Parathyroid adenoma (tissue), 2 donors: ENCODE results near the gene MYO18B.

ENCODE experiments used
- H2AFZ ChIP-seq: fragments of 300-600 bp; sonication (generic); one replicate; pipeline ENCODE4 v1.7.0; 2017; ENCODE audit warnings: antibody characterized with exemption, mild to moderate bottlenecking
- H3K27ac ChIP-seq: fragments of 300-600 bp; sonication (generic); one replicate; pipeline ENCODE4 v1.7.0; 2017
- H3K27me3 ChIP-seq: fragments of 300-600 bp; sonication (generic); one replicate; pipeline ENCODE4 v1.7.0; 2017; ENCODE audit warnings: low read length; ENCODE audit not compliant: control insufficient read depth, insufficient read depth
- H3K36me3 ChIP-seq: fragments of 300-600 bp; sonication (generic); one replicate; pipeline ENCODE4 v1.7.0; 2017; ENCODE audit warnings: low read length; ENCODE audit not compliant: control insufficient read depth, insufficient read depth
- H3K4me1 ChIP-seq: fragments of 300-600 bp; sonication (generic); one replicate; pipeline ENCODE4 v1.7.0; 2017; ENCODE audit warnings: control low read depth
- H3K4me2 ChIP-seq: fragments of 300-600 bp; sonication (generic); one replicate; pipeline ENCODE4 v1.7.0; 2017; ENCODE audit warnings: low read length
- H3K4me3 ChIP-seq: fragments of 300-600 bp; sonication (generic); one replicate; pipeline ENCODE4 v1.7.0; 2017; ENCODE audit warnings: low read depth, low read length
- H3K79me2 ChIP-seq: fragments of 300-600 bp; sonication (generic); one replicate; pipeline ENCODE4 v1.7.0; 2017; ENCODE audit warnings: control low read depth
- H3K9ac ChIP-seq: fragments of 300-600 bp; sonication (generic); one replicate; pipeline ENCODE4 v1.7.0; 2017; ENCODE audit warnings: mild to moderate bottlenecking
- H3K9me3 ChIP-seq: fragments of 300-600 bp; sonication (generic); one replicate; pipeline ENCODE4 v1.7.0; 2017; ENCODE audit warnings: low read length; ENCODE audit not compliant: control insufficient read depth
- TF ChIP-seq, protein P1 (sequence below): fragments of 300-600 bp; sonication (generic); IDR thresholded peaks from one replicate; pipeline ENCODE4 v1.7.0; 2017; ENCODE audit warnings: antibody characterized with exemption, mild to moderate bottlenecking
- donor health status: primary hyperparathyroidism.

Gene MYO18B

GRCh38 chr22:25942856-25943411, 200.9 kb downstream of the MYO18B start:
- H3K4me1 ChIP-seq: no peaks in the 10 kb centered on the region
- no peaks in the 10 kb centered on the region for H3K9me3 ChIP-seq
- no peak overlapping the region for H3K27ac ChIP-seq
- no peaks in the 10 kb centered on the region for H3K27me3 ChIP-seq
- no peaks in the 10 kb centered on the region for H3K79me2 ChIP-seq
- no peak overlapping the region for H3K9ac ChIP-seq
- no peak overlapping the region for H2AFZ ChIP-seq
- H3K4me3 ChIP-seq: no peak overlapping the region
- no peaks in the 10 kb centered on the region for H3K36me3 ChIP-seq
- TF ChIP-seq, protein P1, sequence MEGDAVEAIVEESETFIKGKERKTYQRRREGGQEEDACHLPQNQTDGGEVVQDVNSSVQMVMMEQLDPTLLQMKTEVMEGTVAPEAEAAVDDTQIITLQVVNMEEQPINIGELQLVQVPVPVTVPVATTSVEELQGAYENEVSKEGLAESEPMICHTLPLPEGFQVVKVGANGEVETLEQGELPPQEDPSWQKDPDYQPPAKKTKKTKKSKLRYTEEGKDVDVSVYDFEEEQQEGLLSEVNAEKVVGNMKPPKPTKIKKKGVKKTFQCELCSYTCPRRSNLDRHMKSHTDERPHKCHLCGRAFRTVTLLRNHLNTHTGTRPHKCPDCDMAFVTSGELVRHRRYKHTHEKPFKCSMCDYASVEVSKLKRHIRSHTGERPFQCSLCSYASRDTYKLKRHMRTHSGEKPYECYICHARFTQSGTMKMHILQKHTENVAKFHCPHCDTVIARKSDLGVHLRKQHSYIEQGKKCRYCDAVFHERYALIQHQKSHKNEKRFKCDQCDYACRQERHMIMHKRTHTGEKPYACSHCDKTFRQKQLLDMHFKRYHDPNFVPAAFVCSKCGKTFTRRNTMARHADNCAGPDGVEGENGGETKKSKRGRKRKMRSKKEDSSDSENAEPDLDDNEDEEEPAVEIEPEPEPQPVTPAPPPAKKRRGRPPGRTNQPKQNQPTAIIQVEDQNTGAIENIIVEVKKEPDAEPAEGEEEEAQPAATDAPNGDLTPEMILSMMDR: no peak
- no peak overlapping the region for H3K4me2 ChIP-seq

DNA sequence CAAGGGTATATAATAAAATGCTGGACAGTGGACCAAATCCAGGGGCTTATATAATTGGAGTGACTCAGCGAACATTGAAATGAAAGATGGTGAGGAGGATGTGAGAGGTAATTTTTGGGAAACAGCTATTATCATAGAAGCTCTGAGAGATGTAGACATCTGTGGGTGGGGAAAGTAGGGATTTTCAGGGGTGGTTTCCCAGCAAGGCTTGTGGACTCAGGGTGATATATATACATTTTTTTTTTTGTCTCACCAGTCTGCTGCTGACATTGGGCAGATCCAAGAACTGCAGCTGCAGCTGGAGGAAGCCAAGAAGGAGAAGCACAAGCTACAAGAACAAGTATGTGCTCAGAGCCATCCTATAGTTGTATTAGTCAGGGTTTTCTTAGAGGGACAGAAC, 208.1 kb downstream of the MYO18B start:
- Histone ChIP-seq H3K4me2 (no peak overlapping the region), H3K36me3 (no peaks in the 10 kb centered on the region), H3K9ac (no peak overlapping the region), H3K9me3 (no peaks in the 10 kb centered on the region), H3K79me2 (no peaks in the 10 kb centered on the region), H3K4me3 (no peak overlapping the region), H3K27ac (no peak overlapping the region), H3K27me3 (no peaks in the 10 kb centered on the region), H3K4me1 (peaks cover 7% of the 10 kb centered on the region), H2AFZ (no peak overlapping the region)
- TF ChIP-seq, protein P1: no peak

DNA sequence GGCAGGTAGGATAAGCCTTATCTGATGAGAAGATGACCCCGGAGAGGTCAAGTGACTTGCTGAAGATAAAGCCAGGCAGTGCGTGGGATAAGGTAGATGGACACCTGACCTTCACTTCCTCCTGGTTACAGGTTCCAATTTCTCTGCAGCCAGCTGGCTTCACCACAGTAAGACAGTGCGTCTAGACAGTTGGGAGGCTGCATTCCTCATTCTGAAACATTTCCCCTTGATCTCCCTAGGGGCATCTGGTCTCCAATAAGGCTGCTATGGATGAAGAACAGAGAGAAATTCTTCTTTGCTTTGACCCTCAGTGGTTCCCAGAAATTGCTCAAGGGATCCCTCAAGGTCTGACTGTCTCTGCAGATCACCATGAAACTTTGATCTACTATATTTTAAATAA, 211.3 kb downstream of the MYO18B start:
- TF ChIP-seq, protein P1: no peak
- H3K27ac ChIP-seq: no peak overlapping the region
- no peaks in the 10 kb centered on the region for H3K9me3 ChIP-seq
- no peaks in the 10 kb centered on the region for H3K36me3 ChIP-seq
- H2AFZ ChIP-seq: no peak overlapping the region
- no peaks in the 10 kb centered on the region for H3K79me2 ChIP-seq
- H3K27me3 ChIP-seq: no peaks in the 10 kb centered on the region
- H3K9ac ChIP-seq: no peak overlapping the region
- no peak overlapping the region for H3K4me3 ChIP-seq
- H3K4me1 ChIP-seq: peaks cover 7% of the 10 kb centered on the region
- no peak overlapping the region for H3K4me2 ChIP-seq

DNA sequence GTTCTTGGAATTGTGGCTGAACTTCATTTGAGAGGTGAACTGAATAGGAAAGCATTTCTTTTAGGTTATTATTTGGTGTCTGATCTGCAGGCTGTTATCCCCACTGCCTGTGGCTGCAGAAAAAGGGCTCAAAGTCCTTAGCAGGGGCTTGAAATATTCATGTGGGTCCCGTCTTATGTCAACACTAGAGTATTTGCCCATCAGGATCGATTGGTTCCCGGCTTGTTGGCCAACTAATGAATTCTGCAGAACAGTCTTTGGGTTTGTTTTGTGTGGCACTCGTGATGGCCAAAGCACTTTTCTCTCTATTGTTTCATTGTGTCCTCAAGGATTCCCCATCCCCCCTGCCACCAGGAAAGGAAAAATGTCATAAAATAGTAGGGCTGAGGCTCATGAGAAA, 211.9 kb downstream of the MYO18B start:
- Histone ChIP-seq H3K9ac (no peak overlapping the region), H3K27ac (no peak overlapping the region), H3K4me3 (no peak overlapping the region), H3K4me1 (peaks cover 7% of the 10 kb centered on the region), H3K79me2 (no peaks in the 10 kb centered on the region), H3K4me2 (no peak overlapping the region), H3K36me3 (no peaks in the 10 kb centered on the region), H3K27me3 (no peaks in the 10 kb centered on the region), H3K9me3 (no peaks in the 10 kb centered on the region), H2AFZ (no peak overlapping the region)
- TF ChIP-seq, protein P1: no peak

DNA sequence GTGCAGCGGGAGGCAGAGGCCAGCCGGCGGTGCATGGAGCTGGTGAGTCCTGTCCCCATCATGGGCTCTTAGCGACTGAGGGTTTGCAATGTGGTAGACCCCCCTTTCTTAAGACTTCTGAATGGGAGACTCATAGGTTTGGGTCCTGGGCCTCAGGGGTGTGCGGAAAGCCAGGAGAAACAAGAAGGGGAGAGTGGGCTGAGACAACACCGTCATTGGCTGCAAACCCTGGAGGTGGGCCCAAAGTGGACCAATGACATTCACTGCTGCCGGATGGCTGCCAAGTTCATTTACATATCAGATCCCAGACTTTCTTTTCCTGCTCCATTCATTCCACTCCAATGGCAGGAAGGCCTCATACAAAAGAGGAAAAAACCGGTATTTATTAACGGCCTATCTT, 213.3 kb downstream of the MYO18B start:
- Histone ChIP-seq H3K9me3 (no peaks in the 10 kb centered on the region), H3K4me3 (no peak overlapping the region), H3K27ac (no peak overlapping the region), H3K9ac (no peak overlapping the region), H2AFZ (no peak overlapping the region), H3K27me3 (no peaks in the 10 kb centered on the region), H3K36me3 (no peaks in the 10 kb centered on the region), H3K4me2 (no peak overlapping the region), H3K79me2 (no peaks in the 10 kb centered on the region), H3K4me1 (peaks cover 7% of the 10 kb centered on the region)
- TF ChIP-seq, protein P1: no peak
